Stimulated activated CD8-positive, alpha-beta memory T cell treated with anti-CD3 and anti-CD28 coated beads, Interleukin-2, amount 100 ng/mL, for 1 hour (primary cell): ENCODE results near the gene TEX101.
"Not testable (repeated sequence)": the region's sequence is repeated elsewhere in the genome, so short reads cannot be mapped to it uniquely, and the experiment has no call there.

Experiments used
- DNase-seq, 2 donors: peaks; one replicate each; pipeline ENCODE4 v3.0.0-alpha.2; 2020; ENCODE audit warnings: low read depth in 2 of 2

The TEX101 gene

GRCh38 chr19:43414554-43414953 is at the start of gene TEX101:
Gene TEX101 (plus strand): TSS chr19:43414890. CDS start chr19:43415920, 1,030 bp downstream.
- no peak for DNase-seq

- DNase-seq, result not testable (repeated sequence)
Observed at GRCh38 chr19:43365677-43366076, 49.0 kb upstream of the TEX101 start.

GRCh38 chr19:43367822-43368221 is 46.9 kb upstream of the TEX101 start:
- DNase-seq, result no peak

GRCh38 chr19:43368897-43369296 is 45.8 kb upstream of the TEX101 start:
- DNase-seq, result not testable (repeated sequence)

GRCh38 chr19:43371909-43372308 is 42.8 kb upstream of the TEX101 start:
- DNase-seq, result no peak

GRCh38 chr19:43372462-43372861 is 42.2 kb upstream of the TEX101 start:
- no peak for DNase-seq

- not testable (repeated sequence) for DNase-seq
Observed at GRCh38 chr19:43377624-43378023, 37.1 kb upstream of the TEX101 start.

GRCh38 chr19:43380008-43380407 is 34.7 kb upstream of the TEX101 start:
- no peak for DNase-seq

GRCh38 chr19:43380771-43381386 is 33.8 kb upstream of the TEX101 start:
- DNase-seq, result no peak

- not testable (repeated sequence) for DNase-seq
Observed at GRCh38 chr19:43382586-43383216, 32.0 kb upstream of the TEX101 start.

- DNase-seq, result not testable (repeated sequence)
Observed at GRCh38 chr19:43383254-43383653, 31.4 kb upstream of the TEX101 start.

GRCh38 chr19:43383759-43384158 is 30.9 kb upstream of the TEX101 start:
- DNase-seq, result not testable (repeated sequence)

GRCh38 chr19:43390903-43391551 is 23.7 kb upstream of the TEX101 start:
- not testable (repeated sequence) for DNase-seq

- DNase-seq, result not testable (repeated sequence)
Observed at GRCh38 chr19:43391552-43391935, 23.1 kb upstream of the TEX101 start.

- not testable (repeated sequence) for DNase-seq
Observed at GRCh38 chr19:43393501-43393900, 21.2 kb upstream of the TEX101 start.

GRCh38 chr19:43395561-43395960 is 19.1 kb upstream of the TEX101 start:
- no peak for DNase-seq

GRCh38 chr19:43406297-43406696 is 8.4 kb upstream of the TEX101 start:
- DNase-seq, result no peak

GRCh38 chr19:43407416-43408005 is 7.2 kb upstream of the TEX101 start:
- DNase-seq, result no peak

- DNase-seq, result no peak
Observed at GRCh38 chr19:43408043-43408442, 6.6 kb upstream of the TEX101 start.

GRCh38 chr19:43409415-43409814 is 5.3 kb upstream of the TEX101 start:
- DNase-seq, result no peak

GRCh38 chr19:43412441-43412840 is 2.2 kb upstream of the TEX101 start:
- no peak for DNase-seq

GRCh38 chr19:43416951-43417623 is 2.4 kb downstream of the TEX101 start:
- no peak for DNase-seq
